Endothelial cell of umbilical vein (primary cell): ENCODE measurements around the gene MTERF4. TPM values are rescaled to one million over a fixed set of nuclear protein-coding genes. Genes with fewer than 3 reads are reported as not detected.

Experiments
- BruUV-seq: library from RNA; stranded (reverse); fragments of 400-500 nt; replicated peaks from 2 replicates; lab custom pipeline; 2021; lab: Mats Ljungman, UMichigan
- CTCF ChIA-PET: fragments of 300-600, 350-600 bp; sonication (Branson Sonifier 250); formaldehyde crosslinking; loops from one replicate; lab custom pipeline; 2021; ENCODE audit warnings: antibody characterized with exemption, inconsistent platforms; lab: Charles Lee
- POLR2A ChIA-PET: fragments of 300-600, 350-600 bp; sonication (Branson Sonifier 250); formaldehyde crosslinking; loops from one replicate; lab custom pipeline; 2021; ENCODE audit warnings: antibody characterized with exemption, inconsistent platforms; lab: Charles Lee
- DNase-seq: peaks from one replicate; pipeline ENCODE4 v3.0.0-alpha.2; 2011; ENCODE audit warnings: low read depth, low spot score
- FAIRE-seq: peaks from 2 replicates; lab custom pipeline; 2011; peaks lifted over from hg19 to GRCh38; lab: Jason Lieb, UNC
- H2AFZ ChIP-seq: 2 replicates; pipeline ENCODE4 v1.6.0; 2012; ENCODE audit warnings: low read depth, low read length, control low read depth, inconsistent platforms
- H3K27ac ChIP-seq: 2 replicates; pipeline ENCODE4 v1.5.1; 2011; ENCODE audit warnings: low read depth, mild to moderate bottlenecking, control low read depth, low read length, moderate library complexity; ENCODE audit not compliant: insufficient read depth
- H3K27me3 ChIP-seq, 2 experiments: 2 replicates each; pipeline versions ENCODE4 v1.6.0 to v1.6.1; 2011; ENCODE audit warnings: low read length in 2 of 2, mixed read lengths in 1 of 2; ENCODE audit not compliant: control insufficient read depth in 2 of 2, insufficient read depth in 2 of 2
- H3K36me3 ChIP-seq, 2 experiments: 2 replicates in 1 of 2; 3 replicates in 1 of 2; pipeline ENCODE4 v1.5.1; 2011; ENCODE audit warnings: low read length in 2 of 2, mild to moderate bottlenecking in 1 of 2, moderate library complexity in 1 of 2; ENCODE audit not compliant: control insufficient read depth in 2 of 2, insufficient read depth in 2 of 2; ENCODE audit errors: extremely low read depth in 1 of 2
- H3K4me1 ChIP-seq: 3 replicates; pipeline ENCODE4 v1.5.1; 2011; ENCODE audit warnings: mild to moderate bottlenecking, low read length; ENCODE audit not compliant: control insufficient read depth, insufficient read depth; ENCODE audit errors: extremely low read depth
- H3K4me2 ChIP-seq: 2 replicates; pipeline ENCODE4 v1.6.1; 2011; ENCODE audit warnings: low read length, control low read depth, mixed read lengths; ENCODE audit not compliant: insufficient read depth
- H3K4me3 ChIP-seq, 3 experiments: fragments of 200-600 bp in 1 of 3; sonication (generic), shearing (Covaris generic) in 1 of 3; replicated peaks in 1 of 3; 2 replicates each; pipeline ENCODE4 v1.5.1; 2011 to 2016; ENCODE audit warnings: control low read depth in 3 of 3, low read length in 3 of 3, mild to moderate bottlenecking in 2 of 3, inconsistent platforms in 1 of 3, low read depth in 1 of 3, moderate library complexity in 1 of 3; ENCODE audit not compliant: insufficient read depth in 1 of 3
- H3K79me2 ChIP-seq: 2 replicates; pipeline ENCODE4 v1.6.0; 2012; ENCODE audit warnings: low read length, inconsistent platforms; ENCODE audit not compliant: control insufficient read depth, insufficient read depth
- H3K9ac ChIP-seq: replicated peaks from 2 replicates; pipeline ENCODE3; 2011; ENCODE audit warnings: low read length, control low read depth; ENCODE audit not compliant: insufficient read depth; ENCODE audit errors: extremely low read depth
- H3K9me1 ChIP-seq: replicated peaks from 3 replicates; pipeline ENCODE4 v1.6.0; 2011; ENCODE audit warnings: mild to moderate bottlenecking, low read length; ENCODE audit not compliant: control insufficient read depth, insufficient read depth; ENCODE audit errors: extremely low read depth
- H3K9me3 ChIP-seq: replicated peaks from 2 replicates; pipeline ENCODE4 v1.5.1; 2012; ENCODE audit warnings: low read length, inconsistent platforms; ENCODE audit not compliant: control insufficient read depth, insufficient read depth
- H4K20me1 ChIP-seq: replicated peaks from 2 replicates; pipeline ENCODE3; 2011; ENCODE audit warnings: mild to moderate bottlenecking, low read length; ENCODE audit not compliant: control insufficient read depth, insufficient read depth; ENCODE audit errors: extremely low read depth
- EZH2 ChIP-seq: IDR thresholded peaks from 2 replicates; pipeline ENCODE4 v1.6.1; 2012; ENCODE audit warnings: borderline replicate concordance, low read depth, mild to moderate bottlenecking, moderate library complexity, low read length, inconsistent platforms; ENCODE audit not compliant: severe bottlenecking
- FOS ChIP-seq: IDR thresholded peaks from 2 replicates; pipeline ENCODE4 v1.6.1; 2011; ENCODE audit warnings: mild to moderate bottlenecking, low read length, moderate library complexity, borderline replicate concordance; ENCODE audit not compliant: insufficient read depth
- GATA2 ChIP-seq: IDR thresholded peaks from 2 replicates; pipeline ENCODE4 v1.7.0; 2011; ENCODE audit warnings: low read depth, mild to moderate bottlenecking, moderate library complexity, mixed read lengths, low read length; ENCODE audit not compliant: insufficient read length, insufficient read depth
- MYC ChIP-seq: IDR thresholded peaks from one replicate; pipeline ENCODE4 v1.6.1; 2011; ENCODE audit warnings: mild to moderate bottlenecking, low read depth, low read length
- POLR2A ChIP-seq: IDR thresholded peaks from 2 replicates; pipeline ENCODE4 v1.6.1; 2012; ENCODE audit warnings: low read depth, mild to moderate bottlenecking, control low read depth, low read length
- POLR2AphosphoS5 ChIP-seq: IDR thresholded peaks from 2 replicates; pipeline ENCODE4 v1.6.1; 2012; ENCODE audit warnings: low read depth, mild to moderate bottlenecking, control low read depth, low read length, moderate library complexity; ENCODE audit not compliant: insufficient read depth
- dilution Hi-C: fragments of 300-500 bp; cut with MboI; formaldehyde crosslinking; loops from one replicate; pipeline ENCODE4 v1.15.0; 2019; ENCODE audit warnings: low sequenced_read_pairs; ENCODE audit not compliant: extremely low pct_ligation_motif_present
- intact Hi-C: fragments of 100-400 bp; cut with micrococcal nuclease; formaldehyde crosslinking; loops from one replicate; pipeline ENCODE4 v1.10.0; 2022
- polyA plus RNA-seq, 4 experiments: library from polyadenylated mRNA; depleted of rRNA in 3 of 4; stranded (reverse) in 3 of 4; unstranded in 1 of 4; fragments of >200 nt; gene quantifications; 2 replicates each; pipeline versions ENCODE4 v1.2.1 to v1.2.3, GENCODE V29; 2011 to 2012; ENCODE audit warnings: missing spikeins in 1 of 4
- total RNA-seq: library from RNA; stranded (reverse); gene quantifications from 2 replicates; pipeline ENCODE4 v1.2.3, GENCODE V29; 2021
- TF ChIP-seq, protein P1 (sequence below): IDR thresholded peaks from 2 replicates; pipeline ENCODE4 v1.6.1; 2011; ENCODE audit not compliant: insufficient read depth, insufficient read length

The MTERF4 gene
- total and polyA plus RNA-seq, 2 donors (not counting 3 experiments of a cell fraction or from before 2014, with no cell fraction given) = 14.7 to 27.3 TPM

DNA sequence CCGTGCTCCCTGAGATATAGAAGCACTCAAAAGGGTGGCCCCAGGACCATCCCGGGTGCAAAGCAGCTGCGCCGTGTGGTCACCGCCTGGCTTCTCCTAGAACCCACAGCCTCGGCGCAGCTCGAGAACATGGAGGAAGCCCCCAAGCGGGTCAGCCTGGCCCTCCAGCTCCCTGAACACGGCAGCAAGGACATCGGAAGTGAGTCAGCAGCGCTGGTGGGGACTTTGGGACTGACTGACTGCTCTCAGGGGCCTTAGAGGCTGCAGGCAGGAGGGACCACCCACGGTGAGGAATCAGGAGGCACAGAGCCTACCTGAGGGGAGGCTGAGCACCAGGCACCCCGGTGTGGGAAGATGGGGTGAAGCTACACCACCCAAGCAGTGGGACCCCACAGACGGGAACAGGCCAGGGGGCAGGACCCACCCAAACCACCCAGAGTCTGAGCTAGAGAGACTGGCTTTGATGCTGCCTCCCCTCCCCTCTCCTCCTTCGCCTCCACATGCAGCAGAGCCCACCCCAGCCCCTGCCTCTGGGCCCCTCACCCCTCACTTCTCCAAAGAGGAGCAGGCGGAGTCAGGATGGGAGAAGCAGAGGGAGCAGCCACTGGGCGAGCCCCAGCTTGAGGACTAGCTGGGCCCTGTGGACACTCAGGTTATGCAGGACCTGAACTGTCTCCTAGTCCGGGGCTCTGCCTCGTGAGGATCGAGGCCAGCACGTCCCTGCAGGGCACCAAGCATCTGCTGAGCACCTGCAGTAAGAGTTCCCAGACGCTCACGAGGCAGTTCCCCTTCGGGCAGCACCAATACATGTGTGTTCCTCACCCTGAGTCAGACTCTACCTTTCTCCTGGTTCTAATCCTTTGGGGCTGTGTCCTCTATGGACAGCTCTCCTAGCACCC is 28.7 kb downstream of the MTERF4 start:
- H3K79me2 ChIP-seq = no peaks in the 10 kb centered on the region
- H3K4me1 ChIP-seq = no peaks in the 10 kb centered on the region
- H3K27ac ChIP-seq = no peak overlapping the region
- no TSS peak for BruUV-seq
- FAIRE-seq = no peak
- ChIA-PET POLR2A (no interaction called here), CTCF (interaction anchor here (1.2 kb wide), 1 partner anchor 90 kb away, joined by 3 read pairs; no protein-coding TSS in a partner anchor)
- dilution Hi-C loops (no loop called here), intact Hi-C loops (loop anchor here (1.0 to 10.0 kb wide), 2 partner anchors 24 to 159 kb away; no protein-coding TSS in a partner anchor)
- H3K4me3 ChIP-seq = no peak overlapping the region
- H4K20me1 ChIP-seq = no peaks in the 10 kb centered on the region
- DNase-seq = no peak
- H3K27me3 ChIP-seq = no peaks in the 10 kb centered on the region
- H3K9ac ChIP-seq = no peak overlapping the region
- H3K4me2 ChIP-seq = no peak overlapping the region
- H3K36me3 ChIP-seq = peaks cover 0 to 2% of the 10 kb centered on the region in 2 experiments
- no peaks in the 10 kb centered on the region for H3K9me3 ChIP-seq
- TF ChIP-seq POLR2A = no peak
- TF ChIP-seq MYC = no peak
- TF ChIP-seq POLR2AphosphoS5 = no peak
- H3K9me1 ChIP-seq = no peaks in the 10 kb centered on the region
- no peak overlapping the region for H2AFZ ChIP-seq

DNA sequence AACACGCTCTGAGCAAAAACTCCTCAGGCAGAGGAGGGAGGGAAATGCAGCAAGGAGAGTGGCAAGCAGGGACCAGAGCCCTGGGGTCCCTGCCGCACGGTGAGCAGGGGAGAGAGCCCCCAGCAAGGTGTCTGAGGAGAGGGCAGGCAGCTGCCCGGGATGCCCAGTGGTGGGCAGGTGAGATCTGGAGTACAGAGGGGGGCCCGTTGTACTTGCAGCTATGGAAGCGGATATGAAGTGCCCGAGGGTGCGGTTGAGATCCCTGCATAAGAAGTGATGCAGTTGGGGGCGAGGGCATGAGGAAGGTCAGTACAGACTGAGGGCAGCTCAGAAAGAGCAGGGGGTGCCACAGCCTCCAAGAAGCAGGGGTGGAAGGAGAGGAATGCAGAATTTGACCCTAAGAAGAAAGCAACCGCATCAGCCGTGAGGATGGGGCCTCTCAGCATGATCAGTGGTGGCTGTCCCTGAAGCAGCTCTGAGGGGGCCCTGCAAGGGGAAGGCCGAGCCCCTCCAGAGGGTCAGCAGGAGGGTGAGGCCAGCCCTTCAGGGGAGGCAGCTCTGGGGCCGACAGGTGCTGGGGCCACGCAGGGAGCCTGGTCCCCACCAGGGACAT is 29.4 kb downstream of the MTERF4 start:
- ChIA-PET CTCF (interaction anchor here (1.2 kb wide), 1 partner anchor 89 kb away, joined by 3 read pairs; no protein-coding TSS in a partner anchor), POLR2A (no interaction called here)
- Histone ChIP-seq H2AFZ (no peak overlapping the region), H3K9ac (no peak overlapping the region), H3K4me2 (no peak overlapping the region), H4K20me1 (no peaks in the 10 kb centered on the region), H3K27ac (no peak overlapping the region), H3K79me2 (no peaks in the 10 kb centered on the region), H3K9me1 (no peaks in the 10 kb centered on the region), H3K9me3 (no peaks in the 10 kb centered on the region), H3K36me3 (peaks cover 0 to 2% of the 10 kb centered on the region in 2 experiments), H3K4me1 (no peaks in the 10 kb centered on the region), H3K27me3 (no peaks in the 10 kb centered on the region), H3K4me3 (no peak overlapping the region)
- BruUV-seq = no TSS peak
- DNase-seq (no peak), FAIRE-seq (no peak)
- dilution Hi-C loops = no loop called here
- intact Hi-C loops = loop anchor here (1.0 to 10.0 kb wide), 2 partner anchors 23 to 158 kb away; no protein-coding TSS in a partner anchor
- TF ChIP-seq FOS (no peak), MYC (no peak), EZH2 (no peak), POLR2AphosphoS5 (no peak), GATA2 (no peak)
- TF ChIP-seq, protein P1, sequence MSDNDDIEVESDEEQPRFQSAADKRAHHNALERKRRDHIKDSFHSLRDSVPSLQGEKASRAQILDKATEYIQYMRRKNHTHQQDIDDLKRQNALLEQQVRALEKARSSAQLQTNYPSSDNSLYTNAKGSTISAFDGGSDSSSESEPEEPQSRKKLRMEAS = no peak
